ENCODE data around the gene FAM229B.

DNA sequence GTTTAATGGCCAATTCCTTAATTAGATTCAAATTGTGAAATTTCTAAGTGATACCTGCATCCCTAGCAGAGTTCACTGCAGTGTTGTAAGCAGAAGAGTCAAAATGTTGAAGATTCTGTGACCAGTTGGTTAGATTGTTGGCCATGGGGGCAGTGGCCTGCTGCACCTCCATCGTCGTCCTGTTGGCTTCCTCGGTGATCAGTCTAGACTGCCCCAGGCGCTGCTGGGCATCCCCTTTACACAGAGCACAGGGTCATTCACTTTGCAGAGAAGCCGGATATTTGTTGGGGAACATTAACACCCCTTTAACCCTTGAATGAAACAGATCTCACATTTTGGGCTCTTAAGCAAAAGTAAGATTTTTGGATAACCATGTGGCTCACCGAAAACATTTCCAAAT is 60.7 kb downstream of the FAM229B start:
- TF ChIP-seq, protein P1, sequence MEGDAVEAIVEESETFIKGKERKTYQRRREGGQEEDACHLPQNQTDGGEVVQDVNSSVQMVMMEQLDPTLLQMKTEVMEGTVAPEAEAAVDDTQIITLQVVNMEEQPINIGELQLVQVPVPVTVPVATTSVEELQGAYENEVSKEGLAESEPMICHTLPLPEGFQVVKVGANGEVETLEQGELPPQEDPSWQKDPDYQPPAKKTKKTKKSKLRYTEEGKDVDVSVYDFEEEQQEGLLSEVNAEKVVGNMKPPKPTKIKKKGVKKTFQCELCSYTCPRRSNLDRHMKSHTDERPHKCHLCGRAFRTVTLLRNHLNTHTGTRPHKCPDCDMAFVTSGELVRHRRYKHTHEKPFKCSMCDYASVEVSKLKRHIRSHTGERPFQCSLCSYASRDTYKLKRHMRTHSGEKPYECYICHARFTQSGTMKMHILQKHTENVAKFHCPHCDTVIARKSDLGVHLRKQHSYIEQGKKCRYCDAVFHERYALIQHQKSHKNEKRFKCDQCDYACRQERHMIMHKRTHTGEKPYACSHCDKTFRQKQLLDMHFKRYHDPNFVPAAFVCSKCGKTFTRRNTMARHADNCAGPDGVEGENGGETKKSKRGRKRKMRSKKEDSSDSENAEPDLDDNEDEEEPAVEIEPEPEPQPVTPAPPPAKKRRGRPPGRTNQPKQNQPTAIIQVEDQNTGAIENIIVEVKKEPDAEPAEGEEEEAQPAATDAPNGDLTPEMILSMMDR (IDR thresholded peaks at IDR 0.05): no peak
- no peak for TF ChIP-seq EP300 (IDR thresholded peaks at IDR 0.05)
- no peak for TF ChIP-seq POLR2A (IDR thresholded peaks at IDR 0.05)
- TF ChIP-seq POLR2AphosphoS5 (IDR thresholded peaks at IDR 0.05): no peak

All from gastroesophageal sphincter (tissue), 3 donors.